Progenitor cell of endocrine pancreas (in vitro differentiated cells): ENCODE measurements around the gene DMAC2. TPM values are rescaled to one million over a fixed set of nuclear protein-coding genes. Genes with fewer than 3 reads are reported as not detected.
A peak's percentile ranks its signal among the peaks of the same experiment; 100 is the strongest.
"Not testable (repeated sequence)": the region's sequence is repeated elsewhere in the genome, so short reads cannot be mapped to it uniquely, and the experiment has no call there.

Experiments
- DNase-seq: peaks from one replicate; pipeline ENCODE4 v3.0.0; 2021; ENCODE audit warnings: low spot score; ENCODE audit not compliant: unreplicated experiment
- H3K27ac Mint-ChIP-seq: 2 replicates; pipeline ENCODE4 v1.8.0; 2021; ENCODE audit warnings: mild to moderate bottlenecking, moderate library complexity, mixed read lengths
- H3K27me3 Mint-ChIP-seq: 2 replicates; pipeline ENCODE4 v1.8.0; 2021; ENCODE audit warnings: mixed read lengths
- H3K36me3 Mint-ChIP-seq: 2 replicates; pipeline ENCODE4 v1.8.0; 2022; ENCODE audit warnings: mixed read lengths; ENCODE audit not compliant: insufficient read depth
- H3K4me1 Mint-ChIP-seq: 2 replicates; pipeline ENCODE4 v1.8.0; 2021; ENCODE audit warnings: low read depth, mixed read lengths
- H3K4me3 Mint-ChIP-seq: 2 replicates; pipeline ENCODE4 v1.8.0; 2021; ENCODE audit warnings: low read depth, mild to moderate bottlenecking, moderate library complexity, mixed read lengths
- H3K9me3 Mint-ChIP-seq: 2 replicates; pipeline ENCODE4 v1.8.0; 2021; ENCODE audit warnings: low read depth, mixed read lengths
- total RNA-seq: library from RNA; stranded (reverse); gene quantifications from 2 replicates; pipeline ENCODE4 v1.2.1, GENCODE V29; 2021
- TF ChIP-seq, protein P1 (sequence below): fragments of 200-600 bp; sonication (generic); IDR thresholded peaks from one replicate; pipeline ENCODE4 v1.5.0; 2021; ENCODE audit warnings: antibody characterized with exemption, mild to moderate bottlenecking; ENCODE audit not compliant: unreplicated experiment

The DMAC2 gene
- total RNA-seq, 1 donor from 2014 or later = 54.1 TPM

DNA sequence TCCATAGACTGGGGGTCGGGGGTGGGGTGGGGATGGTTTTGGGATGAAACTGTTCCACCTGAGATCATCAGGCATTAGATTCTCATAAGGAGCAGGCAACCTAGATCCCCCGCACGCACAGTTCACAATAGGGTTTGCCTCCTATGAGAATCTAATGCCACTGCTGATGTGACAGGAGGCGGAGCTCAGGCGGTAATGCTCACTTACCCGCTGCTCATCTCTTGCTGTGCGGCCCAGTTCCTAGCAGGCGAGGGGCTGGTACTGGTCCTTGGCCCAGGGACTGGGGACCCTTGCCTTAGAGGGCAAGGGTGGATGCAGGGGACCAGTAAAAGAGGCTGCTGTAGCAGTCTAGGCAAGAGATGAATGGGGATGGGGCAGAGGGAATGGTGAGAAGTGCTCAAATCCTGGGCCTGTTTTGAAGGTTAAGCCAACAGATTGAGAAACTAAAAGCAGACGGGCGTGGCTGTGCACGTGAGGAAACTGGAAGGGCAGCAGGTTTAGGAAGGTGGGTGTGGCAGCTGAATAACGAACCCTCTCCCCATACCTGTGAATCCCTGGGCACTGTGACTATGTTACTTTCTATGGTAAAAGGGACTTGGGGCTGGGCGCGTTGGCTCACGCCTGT, 1.7 kb upstream of the DMAC2 start:
- H3K9me3 Mint-ChIP-seq = no peaks in the 10 kb centered on the region
- H3K27me3 Mint-ChIP-seq = peaks cover 21% of the 10 kb centered on the region
- no peak overlapping the region for H3K4me3 Mint-ChIP-seq
- no peaks in the 10 kb centered on the region for H3K4me1 Mint-ChIP-seq
- H3K36me3 Mint-ChIP-seq = peaks cover 2% of the 10 kb centered on the region
- TF ChIP-seq, protein P1, sequence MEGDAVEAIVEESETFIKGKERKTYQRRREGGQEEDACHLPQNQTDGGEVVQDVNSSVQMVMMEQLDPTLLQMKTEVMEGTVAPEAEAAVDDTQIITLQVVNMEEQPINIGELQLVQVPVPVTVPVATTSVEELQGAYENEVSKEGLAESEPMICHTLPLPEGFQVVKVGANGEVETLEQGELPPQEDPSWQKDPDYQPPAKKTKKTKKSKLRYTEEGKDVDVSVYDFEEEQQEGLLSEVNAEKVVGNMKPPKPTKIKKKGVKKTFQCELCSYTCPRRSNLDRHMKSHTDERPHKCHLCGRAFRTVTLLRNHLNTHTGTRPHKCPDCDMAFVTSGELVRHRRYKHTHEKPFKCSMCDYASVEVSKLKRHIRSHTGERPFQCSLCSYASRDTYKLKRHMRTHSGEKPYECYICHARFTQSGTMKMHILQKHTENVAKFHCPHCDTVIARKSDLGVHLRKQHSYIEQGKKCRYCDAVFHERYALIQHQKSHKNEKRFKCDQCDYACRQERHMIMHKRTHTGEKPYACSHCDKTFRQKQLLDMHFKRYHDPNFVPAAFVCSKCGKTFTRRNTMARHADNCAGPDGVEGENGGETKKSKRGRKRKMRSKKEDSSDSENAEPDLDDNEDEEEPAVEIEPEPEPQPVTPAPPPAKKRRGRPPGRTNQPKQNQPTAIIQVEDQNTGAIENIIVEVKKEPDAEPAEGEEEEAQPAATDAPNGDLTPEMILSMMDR = no peak
- H3K27ac Mint-ChIP-seq = no peak overlapping the region
- DNase-seq = no peak

DNA sequence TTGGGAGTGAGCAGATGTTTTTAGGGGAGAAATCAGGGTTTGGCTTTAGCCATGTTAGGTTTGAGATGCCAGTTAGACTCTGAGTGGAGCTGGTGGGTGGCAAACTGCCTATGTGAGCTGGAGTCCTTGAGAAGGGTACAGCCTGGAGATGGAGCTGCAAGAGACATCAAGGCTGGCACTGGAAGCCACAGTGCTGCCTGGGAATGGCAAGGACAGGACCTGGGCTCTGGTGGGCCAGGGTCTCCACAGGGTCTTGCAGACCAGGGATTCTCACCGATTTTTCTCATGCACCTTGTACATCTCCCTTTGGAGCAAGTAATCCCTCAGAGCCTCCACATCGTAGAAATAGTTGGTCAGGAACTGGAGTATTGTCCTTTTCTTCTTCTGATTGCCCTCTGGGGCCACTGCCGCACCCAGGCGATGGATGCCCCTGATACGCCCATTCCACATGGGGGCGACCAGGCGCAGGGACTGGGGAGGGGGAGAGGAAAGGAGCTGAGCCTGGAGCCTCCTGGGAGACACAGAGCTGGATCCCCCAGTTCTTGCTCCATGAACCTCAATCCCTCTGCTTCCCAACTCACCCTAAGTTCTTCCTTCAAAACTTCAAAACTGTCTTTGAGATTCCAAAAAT, 1.7 kb downstream of the DMAC2 start:
- no peak overlapping the region for H3K27ac Mint-ChIP-seq
- DNase-seq = no peak
- H3K27me3 Mint-ChIP-seq = peaks cover 4% of the 10 kb centered on the region
- H3K4me1 Mint-ChIP-seq = no peaks in the 10 kb centered on the region
- peaks cover 2% of the 10 kb centered on the region for H3K36me3 Mint-ChIP-seq
- H3K4me3 Mint-ChIP-seq = peak overlapping the region; percentile 46
- H3K9me3 Mint-ChIP-seq = no peaks in the 10 kb centered on the region
- TF ChIP-seq, protein P1 = no peak

DNA sequence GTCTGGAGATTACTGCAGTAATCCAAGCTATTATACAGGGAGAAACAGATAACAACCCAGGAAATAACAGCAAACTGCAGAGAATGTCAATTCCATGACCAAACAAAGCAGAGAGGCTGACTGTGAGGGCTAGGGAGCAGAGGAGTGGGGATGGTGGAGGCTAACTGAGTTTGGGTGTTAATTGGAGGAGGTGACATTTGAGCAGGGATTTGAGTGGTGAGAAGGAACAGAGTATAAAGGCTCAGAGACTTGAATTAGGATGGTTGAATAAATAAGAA, 3.1 kb downstream of the DMAC2 start:
- no peak for DNase-seq
- Mint-ChIP-seq H3K4me3 (no peak overlapping the region), H3K27ac (no peak overlapping the region), H3K36me3 (peaks cover 5% of the 10 kb centered on the region), H3K27me3 (peaks cover 3% of the 10 kb centered on the region), H3K4me1 (no peaks in the 10 kb centered on the region), H3K9me3 (no peaks in the 10 kb centered on the region)
- TF ChIP-seq, protein P1 = no peak

DNA sequence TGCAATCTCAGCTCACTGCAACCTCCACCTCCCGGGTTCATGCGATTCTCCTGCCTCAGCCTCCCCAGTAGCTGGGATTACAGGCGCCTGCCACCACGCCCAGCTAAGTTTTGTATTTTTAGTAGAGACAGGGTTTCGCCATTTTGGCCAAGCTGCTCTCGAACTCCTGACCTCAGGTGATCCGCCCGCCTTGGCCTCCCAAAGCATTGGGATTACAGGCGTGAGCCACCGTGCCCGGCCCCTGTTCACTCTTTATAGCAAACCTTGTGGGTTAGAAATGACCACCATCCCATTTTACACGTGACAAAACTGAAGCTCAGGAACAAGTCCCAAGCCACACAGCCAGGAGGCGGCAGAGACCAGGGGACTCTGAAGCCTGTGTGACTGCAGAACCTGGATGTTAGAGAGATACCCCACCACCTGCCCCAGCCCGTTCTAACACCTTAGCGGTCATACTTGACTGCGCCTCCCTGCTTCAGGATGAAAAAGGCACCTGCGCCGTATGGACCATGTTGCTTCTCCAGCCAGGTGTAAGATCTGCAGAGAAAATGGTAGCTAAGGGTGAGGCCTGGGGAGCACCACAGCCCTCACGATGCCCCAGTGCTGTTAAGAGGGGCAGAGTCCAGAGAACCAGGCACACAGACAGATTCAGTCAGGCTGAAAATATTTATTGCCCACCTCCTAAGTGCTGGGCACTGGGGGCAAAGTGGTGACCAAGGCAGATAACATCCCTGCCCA, 3.6 kb downstream of the DMAC2 start:
- TF ChIP-seq, protein P1 = no peak
- peaks cover 5% of the 10 kb centered on the region for H3K36me3 Mint-ChIP-seq
- DNase-seq = no peak
- no peak overlapping the region for H3K4me3 Mint-ChIP-seq
- H3K4me1 Mint-ChIP-seq = no peaks in the 10 kb centered on the region
- H3K27ac Mint-ChIP-seq = no peak overlapping the region
- no peaks in the 10 kb centered on the region for H3K27me3 Mint-ChIP-seq
- H3K9me3 Mint-ChIP-seq = no peaks in the 10 kb centered on the region

DNA sequence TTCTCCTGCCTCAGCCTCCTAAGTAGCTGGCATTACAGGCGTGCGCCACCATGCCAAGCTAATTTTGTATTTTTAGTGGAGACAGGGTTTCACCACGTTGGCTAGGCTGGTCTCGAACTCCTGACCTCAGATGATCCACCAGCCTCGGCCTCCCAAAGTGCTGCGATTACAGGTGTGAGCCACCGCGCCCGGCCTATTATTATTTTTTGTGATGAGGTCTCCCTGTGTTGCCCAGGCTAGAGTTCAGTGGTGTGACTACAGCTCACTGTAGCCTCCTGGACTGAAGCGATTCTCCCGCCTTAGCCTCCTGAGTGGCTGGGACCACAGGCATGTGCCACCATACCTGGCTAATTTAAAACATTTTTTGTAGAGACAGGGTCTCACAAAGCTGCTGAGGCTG, 4.3 kb downstream of the DMAC2 start:
- not testable (repeated sequence) for H3K27me3 Mint-ChIP-seq, H3K4me3 Mint-ChIP-seq, H3K9me3 Mint-ChIP-seq, H3K36me3 Mint-ChIP-seq, H3K27ac Mint-ChIP-seq, H3K4me1 Mint-ChIP-seq, DNase-seq
